GM18858 (cell line): Measurements from ENCODE around the gene B4GALNT3.
"Not testable (repeated sequence)": the region's sequence is repeated elsewhere in the genome, so short reads cannot be mapped to it uniquely, and the experiment has no call there.

ENCODE experiments used
- ATAC-seq: cut with Tn5 transposase; IDR thresholded peaks from one replicate; pipeline ENCODE4 v1.9.1; 2021; ENCODE audit not compliant: unreplicated experiment

B4GALNT3 gene

DNA sequence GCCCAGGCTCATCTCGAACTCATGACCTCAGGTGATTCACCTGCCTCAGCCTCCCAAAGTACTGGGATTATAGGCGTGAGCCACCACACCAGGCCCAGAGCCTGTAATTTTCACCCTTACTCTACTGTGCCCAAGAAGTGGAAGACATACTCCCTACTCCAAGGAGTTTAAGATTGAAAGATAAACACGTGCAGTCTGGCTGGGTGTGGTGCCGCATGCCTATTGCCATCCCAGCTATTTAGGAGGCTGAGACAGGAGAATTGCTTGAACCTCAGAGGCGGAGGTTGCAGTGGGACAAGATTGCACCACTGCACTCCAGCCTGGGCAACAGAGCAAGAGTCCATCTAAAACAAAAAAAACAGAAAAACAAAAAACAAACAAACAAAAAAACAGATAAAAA is 113.5 kb downstream of the B4GALNT3 start:
- no peak for ATAC-seq

GRCh38 chr12:574475-575128 is 114.9 kb downstream of the B4GALNT3 start:
- no peak for ATAC-seq

DNA sequence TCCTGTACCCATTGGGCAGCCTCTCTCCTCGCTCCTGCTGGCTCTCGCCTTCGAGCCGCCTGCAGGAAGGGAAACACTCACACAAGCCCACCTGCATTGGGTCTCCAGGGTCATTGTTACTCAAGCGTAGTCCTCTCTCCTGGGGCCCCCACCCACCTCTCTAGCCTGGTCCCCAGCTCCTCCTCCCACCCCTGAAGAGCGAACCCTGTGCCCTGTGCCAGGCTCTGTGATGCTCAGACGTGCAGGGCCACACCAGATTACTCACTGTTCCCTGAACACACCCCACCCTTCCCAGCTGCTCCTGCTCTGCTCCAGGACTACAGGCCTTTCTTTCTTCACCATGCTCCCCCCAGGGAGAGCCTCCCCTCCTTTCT is 115.4 kb downstream of the B4GALNT3 start:
- no peak for ATAC-seq

DNA sequence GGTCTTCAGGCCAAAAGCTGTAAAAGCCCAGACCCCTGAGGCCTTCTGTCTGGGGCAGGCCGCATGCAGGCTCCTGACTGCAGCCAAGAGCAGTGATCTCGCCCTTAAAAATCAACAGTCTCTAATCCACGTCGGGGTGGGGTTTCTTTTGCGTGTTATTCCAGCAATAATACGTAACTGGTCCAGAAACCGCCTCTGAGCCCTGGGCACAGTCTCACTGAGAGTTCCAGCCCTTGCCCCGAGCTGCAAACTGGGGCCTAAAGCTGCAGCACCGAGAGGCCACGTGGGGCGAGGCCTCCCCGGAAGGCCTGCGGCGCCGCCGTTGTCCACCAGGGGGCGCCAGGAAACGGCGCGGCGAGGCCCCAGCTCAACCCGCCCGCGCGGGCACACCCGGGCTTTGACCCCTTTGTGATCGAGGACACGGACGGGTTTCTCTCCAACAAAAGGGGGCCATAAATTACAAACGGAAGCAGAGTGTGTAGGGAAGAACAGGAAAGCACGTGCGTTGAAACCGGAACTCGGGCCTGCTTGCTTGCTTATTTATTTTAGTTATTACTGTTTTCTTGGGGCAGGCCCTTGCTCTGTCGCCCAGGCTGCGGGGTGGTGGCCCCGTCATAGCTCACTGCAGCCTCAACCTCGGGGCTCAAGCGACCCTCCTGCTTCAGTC is 116.3 kb downstream of the B4GALNT3 start:
- ATAC-seq: no peak

- no peak for ATAC-seq
Measured at GRCh38 chr12:576615-577110, 116.9 kb downstream of the B4GALNT3 start.

GRCh38 chr12:577994-578747 is 118.4 kb downstream of the B4GALNT3 start:
- ATAC-seq: not testable (repeated sequence)

DNA sequence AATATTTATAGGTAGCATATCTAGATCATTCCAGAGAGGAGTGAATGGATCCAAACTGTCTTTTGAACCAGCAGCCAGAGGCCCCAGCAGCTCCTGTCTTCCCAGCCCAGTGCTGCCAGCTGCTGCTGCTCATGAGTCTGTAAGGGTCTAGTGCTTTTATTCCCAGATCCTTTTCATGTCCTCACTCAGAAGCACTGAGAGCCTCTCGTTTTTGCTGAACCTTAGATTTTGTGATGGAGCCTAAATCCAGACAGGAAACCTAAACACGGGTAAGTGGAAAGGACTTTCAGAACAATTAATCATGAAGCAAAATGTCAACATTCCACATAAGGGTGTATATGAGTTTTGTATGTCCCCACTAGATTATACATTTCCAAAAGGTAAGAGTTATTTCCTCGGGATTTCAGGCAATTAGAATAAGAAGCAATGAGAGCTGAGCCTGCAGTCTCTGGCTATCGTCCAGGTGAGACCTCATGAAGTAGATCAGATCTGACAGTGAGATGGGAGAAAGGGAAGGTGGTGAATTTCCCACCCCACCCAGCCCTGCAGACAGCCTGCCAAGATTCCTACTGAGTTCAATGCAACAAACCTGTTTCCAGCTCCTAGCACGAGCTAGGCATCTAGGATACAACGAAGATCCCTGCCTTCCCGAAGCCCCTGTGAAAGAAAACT is 119.1 kb downstream of the B4GALNT3 start:
- no peak for ATAC-seq

DNA sequence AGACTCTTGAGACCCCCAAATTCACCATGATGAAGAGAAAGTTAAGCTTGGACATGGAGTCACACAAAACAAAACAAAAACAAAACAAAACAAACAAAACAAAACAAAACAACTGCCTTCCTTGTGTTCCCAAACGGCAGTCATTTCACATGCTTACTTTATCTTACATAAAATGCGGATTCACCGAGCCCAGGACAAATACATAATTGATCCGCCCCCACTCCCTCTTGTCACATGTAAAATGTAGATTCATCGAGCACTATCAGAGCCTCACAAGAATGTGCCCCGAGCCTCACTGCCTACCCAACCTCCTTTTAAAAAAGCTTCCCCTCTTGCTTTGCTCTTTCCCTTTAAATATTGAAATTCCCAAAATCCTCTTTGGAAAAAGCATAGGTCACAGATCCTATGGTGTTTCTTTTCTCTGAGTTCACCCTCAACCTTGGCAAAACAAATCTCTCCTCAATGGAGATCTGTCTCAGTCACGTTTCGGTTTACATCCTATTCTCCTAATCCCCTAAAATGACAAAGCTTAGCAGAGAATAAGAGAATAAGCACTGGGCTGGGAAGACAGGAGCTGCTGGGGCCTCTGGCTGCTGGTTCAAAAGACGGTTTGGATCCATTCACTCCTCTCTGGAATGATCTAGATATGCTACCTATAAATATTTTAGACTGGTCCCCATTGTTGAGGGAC is 119.8 kb downstream of the B4GALNT3 start:
- no peak for ATAC-seq

GRCh38 chr12:580813-581212 is 121.1 kb downstream of the B4GALNT3 start:
- no peak for ATAC-seq

GRCh38 chr12:581321-581720 is 121.6 kb downstream of the B4GALNT3 start:
- no peak for ATAC-seq

- no peak for ATAC-seq
Measured at GRCh38 chr12:581746-582145, 122.0 kb downstream of the B4GALNT3 start.

- no peak for ATAC-seq
Measured at GRCh38 chr12:583251-583869, 123.6 kb downstream of the B4GALNT3 start.

DNA sequence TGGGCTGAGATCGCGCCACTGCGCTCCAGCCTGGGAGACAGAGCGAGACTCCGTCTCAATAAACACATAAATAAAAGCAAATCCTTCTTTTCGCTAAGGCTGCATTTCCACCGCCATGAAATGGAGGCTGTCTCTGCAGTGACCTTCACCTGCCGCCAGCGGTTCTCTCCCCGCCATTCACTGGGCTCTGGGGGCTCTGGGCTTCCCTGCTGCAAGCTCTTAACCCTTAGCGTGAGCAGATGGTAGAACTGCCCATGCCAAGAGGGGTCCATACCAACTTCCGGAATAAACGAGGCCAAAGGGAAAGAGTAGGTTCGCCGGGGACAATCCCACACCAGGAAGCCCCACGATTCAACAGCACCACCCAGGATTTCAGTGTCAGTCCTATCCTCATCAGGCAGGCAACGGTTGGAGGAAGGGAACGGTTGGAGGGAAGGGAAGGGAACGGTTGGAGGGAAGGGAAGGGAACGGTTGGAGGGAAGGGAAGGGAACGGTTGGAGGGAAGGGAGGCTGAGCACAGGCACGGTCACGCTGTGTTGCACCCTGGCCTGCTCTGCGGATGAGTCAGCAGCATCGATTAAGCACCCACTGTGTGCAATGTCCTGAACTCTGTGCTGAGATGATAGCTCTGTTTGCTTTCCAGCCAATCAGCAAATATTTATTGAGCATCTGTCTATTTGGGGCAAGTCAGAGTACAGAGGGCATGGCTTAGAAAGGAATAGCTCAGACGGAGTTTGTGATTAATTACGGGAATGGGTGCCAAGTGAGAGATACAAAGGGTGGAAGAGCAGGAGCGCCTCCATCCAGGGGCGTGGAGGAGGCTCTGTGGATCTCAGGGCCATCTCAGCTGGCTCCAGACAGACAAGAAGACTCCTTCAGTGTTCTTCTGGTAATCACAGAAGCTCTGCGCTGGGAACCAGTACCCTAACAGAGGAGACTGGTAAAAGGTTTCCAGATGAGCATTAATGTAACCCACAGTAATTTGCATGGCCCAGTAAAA is 125.6 kb downstream of the B4GALNT3 start:
- no peak for ATAC-seq

GRCh38 chr12:586318-587071 is 126.8 kb downstream of the B4GALNT3 start:
- no peak for ATAC-seq

DNA sequence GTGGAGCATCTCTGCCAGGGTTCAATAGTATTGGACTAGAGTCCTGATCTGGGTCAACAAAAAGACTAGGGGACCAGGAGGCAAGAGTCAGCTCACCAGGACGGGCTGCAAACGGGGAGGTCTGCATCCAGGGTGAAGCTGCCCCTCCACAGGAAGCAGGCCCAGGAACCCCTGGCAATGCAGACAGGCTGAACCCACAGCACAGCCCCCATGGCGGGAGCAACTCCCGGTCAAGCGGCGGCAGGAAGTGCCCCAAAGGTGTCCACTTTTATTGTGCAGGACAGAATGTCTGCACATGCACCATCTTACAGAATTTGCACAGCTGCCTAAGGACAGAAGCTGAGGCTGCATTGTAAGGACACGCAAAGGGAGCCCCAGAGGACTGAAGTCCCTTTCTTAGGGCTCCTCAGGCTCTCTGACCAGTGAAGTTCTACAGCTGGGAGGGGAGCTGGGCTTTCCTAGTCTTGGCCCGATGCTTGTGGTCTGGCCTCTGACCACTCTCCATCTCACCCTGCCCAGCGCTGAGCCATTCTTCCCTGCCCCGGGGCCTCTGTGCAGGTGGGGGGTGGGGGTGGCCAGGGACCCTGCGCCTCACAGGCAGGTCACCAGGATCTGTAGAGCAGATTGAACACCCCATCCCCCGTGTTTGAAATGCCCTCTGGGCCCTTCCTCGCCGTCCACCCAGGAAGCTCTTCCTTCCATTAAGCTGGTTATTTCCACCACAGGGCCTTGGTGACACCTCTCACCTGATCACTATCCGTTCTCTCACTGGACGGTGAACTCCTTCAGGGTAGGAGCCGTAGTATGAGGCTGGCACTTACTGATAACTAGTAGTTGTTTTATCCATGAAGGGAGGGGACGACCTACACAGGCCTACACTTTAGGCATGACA is 127.6 kb downstream of the B4GALNT3 start:
- no peak for ATAC-seq

- no peak for ATAC-seq
Measured at GRCh38 chr12:588024-588322, 128.2 kb downstream of the B4GALNT3 start.

DNA sequence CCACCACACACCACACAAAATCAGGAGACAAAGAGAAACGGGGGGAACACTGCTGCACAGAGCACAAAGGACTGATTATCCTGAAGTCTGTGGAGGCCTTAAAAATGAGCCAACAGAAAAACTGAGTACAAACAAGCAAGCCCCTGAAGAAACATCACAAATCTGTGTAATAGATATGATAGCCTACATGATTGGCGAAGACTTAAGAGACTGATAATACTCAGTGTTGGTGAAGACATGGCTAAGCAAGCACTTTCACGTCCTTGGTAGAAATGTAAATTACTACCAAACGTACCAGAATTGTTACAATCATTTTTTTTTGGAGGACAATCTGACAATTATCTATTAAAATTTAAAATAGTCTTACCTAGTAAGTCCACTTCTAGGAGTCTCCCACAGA is 128.9 kb downstream of the B4GALNT3 start:
- ATAC-seq: no peak
